Transverse colon (tissue), 4 donors: ENCODE results near the gene SBK2. TPM values are rescaled to one million over a fixed set of nuclear protein-coding genes. Genes with fewer than 3 reads are reported as not detected.
A peak's percentile ranks its signal among the peaks of the same experiment; 100 is the strongest.

Experiments
- DNase-seq: peaks from one replicate; pipeline ENCODE4 v3.0.0-alpha.2; 2019
- H3K27ac ChIP-seq, 4 donors: fragments of 200-600 bp; sonication (generic); 2 replicates each; pipeline ENCODE4 v1.5.1; 2016 to 2018; ENCODE audit warnings: inconsistent platforms in 4 of 4
- H3K27me3 ChIP-seq: fragments of 200-600 bp; sonication (generic); 2 replicates; pipeline ENCODE4 v1.5.1; 2017; ENCODE audit warnings: inconsistent platforms
- H3K36me3 ChIP-seq, 4 donors: fragments of 200-600 bp; sonication (generic); 2 replicates each; pipeline ENCODE4 v1.5.1; 2017 to 2019; ENCODE audit warnings: inconsistent platforms in 4 of 4
- H3K4me1 ChIP-seq, 4 donors: fragments of 200-600 bp; sonication (generic); 2 replicates each; pipeline ENCODE4 v1.5.1; 2017 to 2020; ENCODE audit warnings: inconsistent platforms in 4 of 4
- H3K4me3 ChIP-seq, 4 donors: fragments of 200-600 bp; sonication (generic); 1 replicate in 1 of 4; 2 replicates in 3 of 4; pipeline versions ENCODE4 v1.5.1 to v1.6.1; 2017 to 2019; ENCODE audit warnings: inconsistent platforms in 4 of 4
- H3K9me3 ChIP-seq, 2 donors: fragments of 200-600 bp; sonication (generic); 2 replicates each; pipeline ENCODE4 v1.5.1; 2017 to 2019; ENCODE audit warnings: inconsistent platforms in 2 of 2
- EP300 ChIP-seq: sonication (generic); formaldehyde crosslinking; IDR thresholded peaks from one replicate; pipeline ENCODE4 v1.6.1; 2017; ENCODE audit warnings: antibody characterized with exemption, low read depth
- POLR2A ChIP-seq: fragments of 450-650 bp; IDR thresholded peaks from one replicate; pipeline ENCODE4 v1.6.1; 2016; ENCODE audit warnings: antibody characterized with exemption, mild to moderate bottlenecking, moderate library complexity
- POLR2AphosphoS5 ChIP-seq, 3 donors: sonication (generic); formaldehyde crosslinking; IDR thresholded peaks; one replicate each; pipeline ENCODE4 v1.6.1; 2016; ENCODE audit warnings: antibody characterized with exemption in 3 of 3
- WGBS, 2 donors: methylation state at CpG; one replicate each; pipeline ENCODE4 v1.1.5; 2018; ENCODE audit warnings: low coverage in 1 of 2; 5-methylcytosine and 5-hydroxymethylcytosine counted together
- in situ Hi-C, 4 donors: fragments of 200-750 bp; cut with MboI; loops; one replicate each; pipeline versions ENCODE4 v1.15.0 to v1.15.1; 2017; ENCODE audit warnings: low sequenced_read_pairs in 3 of 4, low pct_ligation_motif_present in 1 of 4, low pct_unique_long_range_greater_than_20kb in 1 of 4
- intact Hi-C: fragments of 100-400 bp; cut with DNase I; formaldehyde crosslinking; loops from one replicate; pipeline ENCODE4 v1.15.1; 2023; ENCODE audit warnings: low total_unique reads
- total RNA-seq, 4 donors: library from RNA; depleted of rRNA; stranded (reverse); fragments of >200 nt; gene quantifications; one replicate each; pipeline ENCODE4 v1.1.0, GENCODE V29; 2016
- TF ChIP-seq, protein P1 (sequence below), 5 experiments: fragments of 200-600 bp in 3 of 5; fragments of 450-650 bp in 2 of 5; sonication (generic) in 3 of 5; IDR thresholded peaks; 1 replicate in 2 of 5; 2 replicates in 3 of 5; pipeline ENCODE4 v1.5.1; 2016 to 2017; ENCODE audit warnings: antibody characterized with exemption in 5 of 5, inconsistent platforms in 3 of 5, mild to moderate bottlenecking in 2 of 5, moderate library complexity in 1 of 5

SBK2 gene
- total RNA-seq, 4 donors from 2014 or later: not detected

DNA sequence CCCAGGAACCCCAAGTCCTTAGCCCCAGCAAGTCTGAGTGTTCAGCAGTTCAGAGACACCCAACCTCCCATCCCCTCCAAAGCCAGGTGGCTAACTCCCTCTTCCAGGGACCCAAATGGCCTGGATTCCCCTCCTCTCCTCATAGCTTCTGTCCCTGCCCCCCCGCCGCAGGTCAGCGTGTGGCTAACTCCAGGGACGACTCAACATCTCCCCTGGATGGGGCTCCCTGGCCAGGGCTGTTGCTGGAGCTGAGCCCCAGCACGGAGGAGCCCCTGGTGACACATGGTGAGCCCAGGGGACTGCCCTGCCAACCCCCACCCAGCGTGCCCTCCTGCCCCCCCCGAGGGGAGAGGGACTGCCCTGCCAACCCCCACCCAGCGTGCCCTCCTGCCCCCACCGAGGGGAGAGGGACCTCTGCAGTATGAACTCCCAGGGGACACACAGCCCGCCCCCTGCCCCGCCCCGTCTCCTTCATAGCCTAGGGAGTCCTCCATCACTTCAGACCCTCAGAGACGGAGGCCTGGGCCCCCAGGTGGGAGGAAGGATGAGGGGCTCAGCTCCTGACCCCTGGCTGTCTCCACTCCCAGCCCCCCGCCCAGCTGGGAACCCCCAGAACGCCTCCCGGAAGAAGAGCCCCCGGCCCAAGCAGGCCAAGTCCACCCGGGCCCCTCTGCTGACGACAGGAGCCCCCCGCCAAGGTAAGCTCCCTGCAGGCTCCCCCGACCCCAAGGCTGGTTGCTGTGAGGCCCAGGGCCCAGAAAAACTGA is 47.0 kb downstream of the SBK2 start:
- Histone ChIP-seq H3K27ac (peak overlapping the region; percentile 64 to 94 (median 88)), H3K36me3 (no peaks in the 10 kb centered on the region), H3K4me3 (peak overlapping the region in 2 of 4 donors; percentile 0 to 16), H3K4me1 (peaks cover 27 to 50% (median 37%) of the 10 kb centered on the region in 4 donors), H3K27me3 (peaks cover 22% of the 10 kb centered on the region), H3K9me3 (no peaks in the 10 kb centered on the region)
- 47% methylated on average over 5 of the region's 21 CpGs; no CpG with 5 or more reads in 1 of the 2 donors for whole genome bisulfite sequencing, 2 donors
- intact Hi-C loops (no loop called here), in situ Hi-C loops (loop anchor here in 1 of 4 donors (10.0 kb wide), 1 partner anchor 355 kb away; no protein-coding TSS in a partner anchor)
- no peak for DNase-seq
- TF ChIP-seq POLR2A (no peak), EP300 (no peak)
- TF ChIP-seq, protein P1, sequence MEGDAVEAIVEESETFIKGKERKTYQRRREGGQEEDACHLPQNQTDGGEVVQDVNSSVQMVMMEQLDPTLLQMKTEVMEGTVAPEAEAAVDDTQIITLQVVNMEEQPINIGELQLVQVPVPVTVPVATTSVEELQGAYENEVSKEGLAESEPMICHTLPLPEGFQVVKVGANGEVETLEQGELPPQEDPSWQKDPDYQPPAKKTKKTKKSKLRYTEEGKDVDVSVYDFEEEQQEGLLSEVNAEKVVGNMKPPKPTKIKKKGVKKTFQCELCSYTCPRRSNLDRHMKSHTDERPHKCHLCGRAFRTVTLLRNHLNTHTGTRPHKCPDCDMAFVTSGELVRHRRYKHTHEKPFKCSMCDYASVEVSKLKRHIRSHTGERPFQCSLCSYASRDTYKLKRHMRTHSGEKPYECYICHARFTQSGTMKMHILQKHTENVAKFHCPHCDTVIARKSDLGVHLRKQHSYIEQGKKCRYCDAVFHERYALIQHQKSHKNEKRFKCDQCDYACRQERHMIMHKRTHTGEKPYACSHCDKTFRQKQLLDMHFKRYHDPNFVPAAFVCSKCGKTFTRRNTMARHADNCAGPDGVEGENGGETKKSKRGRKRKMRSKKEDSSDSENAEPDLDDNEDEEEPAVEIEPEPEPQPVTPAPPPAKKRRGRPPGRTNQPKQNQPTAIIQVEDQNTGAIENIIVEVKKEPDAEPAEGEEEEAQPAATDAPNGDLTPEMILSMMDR (IDR thresholded peaks at IDR 0.05): no peak

DNA sequence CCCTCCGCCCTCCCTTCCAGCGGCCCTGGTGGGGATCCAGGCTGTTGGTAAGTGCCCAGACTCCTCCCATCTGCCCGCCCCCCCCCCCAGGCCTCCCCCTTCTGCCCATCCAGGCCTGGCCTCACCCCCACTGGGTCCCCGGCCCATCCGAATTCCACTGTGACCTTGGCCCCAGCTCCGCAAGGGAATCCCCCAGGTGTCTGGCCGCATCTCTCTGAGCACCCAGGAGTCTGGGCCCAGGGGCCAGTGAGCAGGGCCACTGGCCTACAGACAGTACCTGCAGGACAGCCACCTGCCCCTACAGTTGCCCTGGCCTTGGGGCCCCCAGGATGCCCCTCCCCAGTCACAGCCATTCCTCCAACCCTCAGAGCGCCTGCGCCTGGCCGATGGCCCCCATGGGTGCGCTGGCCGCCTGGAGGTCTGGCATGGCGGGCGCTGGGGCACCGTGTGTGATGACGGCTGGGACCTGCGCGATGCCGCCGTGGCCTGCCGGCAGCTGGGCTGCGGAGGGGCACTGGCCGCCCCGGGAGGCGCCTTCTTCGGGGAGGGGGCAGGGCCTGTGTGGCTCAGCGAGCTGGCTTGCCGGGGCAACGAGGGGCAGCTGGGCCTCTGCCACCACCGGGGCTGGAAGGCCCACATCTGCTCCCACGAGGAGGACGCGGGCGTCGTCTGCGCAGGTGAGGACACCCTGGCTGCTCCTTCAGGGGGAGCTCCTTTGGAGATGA is 47.8 kb downstream of the SBK2 start:
- Histone ChIP-seq H3K4me1 (peaks cover 35 to 57% (median 43%) of the 10 kb centered on the region in 4 donors), H3K27ac (peak overlapping the region; percentile 64 to 94 (median 88)), H3K4me3 (peak overlapping the region in 2 of 4 donors; percentile 0 to 16), H3K27me3 (peaks cover 28% of the 10 kb centered on the region), H3K9me3 (no peaks in the 10 kb centered on the region), H3K36me3 (no peaks in the 10 kb centered on the region)
- intact Hi-C loops: no loop called here
- in situ Hi-C loops: no loop called here
- TF ChIP-seq POLR2A: no peak
- TF ChIP-seq, protein P1 (IDR thresholded peaks at IDR 0.05): no peak
- TF ChIP-seq EP300: no peak
- TF ChIP-seq POLR2AphosphoS5 (IDR thresholded peaks at IDR 0.05): no peak
- no peak for DNase-seq
- 66% methylated on average over 33 of the region's 36 CpGs; no CpG with 5 or more reads in 1 of the 2 donors for WGBS, 2 donors

DNA sequence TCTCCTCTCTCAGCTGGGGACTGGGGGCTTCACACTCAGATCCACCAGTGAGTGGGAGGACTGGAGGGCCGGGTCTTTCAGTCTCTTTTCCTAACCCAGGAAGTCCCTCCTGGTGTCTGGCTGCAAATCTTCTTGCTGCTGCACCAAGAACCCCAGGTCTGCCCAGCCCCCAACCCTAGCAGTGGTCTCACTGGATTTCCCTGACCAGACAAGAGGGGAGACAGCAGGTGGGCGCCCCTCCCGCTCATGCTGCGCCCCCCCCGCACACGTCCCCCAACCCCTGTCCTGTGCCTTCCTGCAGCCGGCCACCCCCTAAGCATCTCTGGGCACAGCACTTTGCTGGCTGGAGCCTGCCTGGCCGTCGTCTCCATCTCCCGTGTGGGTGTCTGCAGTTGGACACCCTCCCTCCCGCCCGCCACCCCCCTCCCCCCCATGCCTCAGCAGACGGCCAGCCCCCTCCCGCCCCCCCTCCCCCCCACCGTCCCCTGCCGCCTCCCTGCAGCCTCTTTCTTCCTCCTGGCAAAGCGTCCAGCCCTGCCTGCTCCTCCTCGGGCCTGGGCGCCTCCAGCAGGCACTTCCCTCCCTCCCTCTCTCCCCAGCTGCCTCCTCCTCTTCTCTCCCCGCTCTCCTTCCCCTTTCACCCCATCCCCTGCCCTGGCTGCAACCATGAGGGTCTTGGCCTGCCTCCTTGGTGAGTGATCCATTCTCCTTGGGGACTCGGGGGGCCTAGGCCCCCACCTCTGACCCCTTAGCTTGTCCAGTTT is 48.8 kb downstream of the SBK2 start, which contains the start of gene SSC5D:
SSC5D (plus strand) TSS at position 513 of the 764 bp plus-strand sequence; CDS start at position 667, 154 bp downstream.
- Histone ChIP-seq H3K27me3 (peaks cover 22% of the 10 kb centered on the region), H3K4me3 (peak within 1 kb of the TSS in 3 of 4 donors; percentile 0 to 22 (median 16)), H3K9me3 (no peaks in the 10 kb centered on the region), H3K4me1 (peaks cover 36 to 60% (median 47%) of the 10 kb centered on the region in 4 donors), H3K36me3 (no peaks in the 10 kb centered on the region), H3K27ac (peak within 1 kb of the TSS; percentile 82 to 94 (median 88))
- WGBS, 2 donors: 20 to 43% methylated on average over 1 to 16 of the region's 21 CpGs
- intact Hi-C loops (no loop called here), in situ Hi-C loops (no loop called here)
- TF ChIP-seq, protein P1 (IDR thresholded peaks at IDR 0.05): no peak
- DNase-seq: no peak
